ENCODE measurements around the gene RGS14.

DNA sequence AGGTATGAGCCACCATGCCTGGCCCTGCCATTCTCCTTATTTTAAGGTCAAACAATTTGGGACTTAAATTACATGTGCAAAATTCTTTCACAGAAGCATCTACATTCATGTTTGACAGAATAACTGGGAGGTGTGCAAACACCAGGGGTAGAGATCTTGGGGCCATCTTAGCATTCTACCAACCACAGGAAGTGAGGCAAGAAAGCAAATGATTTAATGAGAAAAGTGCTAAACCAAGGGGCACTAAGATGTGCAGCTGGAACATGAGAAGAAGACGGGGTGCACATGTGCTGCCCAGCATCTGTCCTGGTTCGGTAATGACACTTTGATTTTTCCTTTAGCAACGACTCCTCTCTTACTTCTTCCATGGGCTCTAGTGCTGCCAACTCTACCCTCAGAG is 52.9 kb downstream of the RGS14 start:
- TF ChIP-seq CTCF (IDR thresholded peaks at IDR 0.05; ENCODE audit: low read depth, low read length, poor library complexity, severe bottlenecking), result no peak
- TF ChIP-seq EZH2phosphoT487 (IDR thresholded peaks at IDR 0.05; ENCODE audit: borderline replicate concordance, low read length), result no peak

All from DOHH2 (cell line).